Mammary epithelial cell (primary cell): ENCODE measurements around the gene ARHGAP26.

ENCODE experiments used
- EZH2 ChIP-seq: IDR thresholded peaks from 2 replicates; pipeline ENCODE4 v1.6.1; 2012; ENCODE audit warnings: low read length, inconsistent platforms, borderline replicate concordance
- TF ChIP-seq, protein P1 (sequence below), 2 donors: IDR thresholded peaks in 1 of 2; conservative IDR thresholded peaks in 1 of 2; 2 replicates each; pipeline ENCODE4 v1.5.1; 2011 to 2012; ENCODE audit warnings: inconsistent platforms in 2 of 2, low read length in 2 of 2, mild to moderate bottlenecking in 2 of 2, control low read depth in 1 of 2, low read depth in 1 of 2; ENCODE audit not compliant: insufficient read depth in 1 of 2; ENCODE audit errors: extremely low read depth in 1 of 2

DNA sequence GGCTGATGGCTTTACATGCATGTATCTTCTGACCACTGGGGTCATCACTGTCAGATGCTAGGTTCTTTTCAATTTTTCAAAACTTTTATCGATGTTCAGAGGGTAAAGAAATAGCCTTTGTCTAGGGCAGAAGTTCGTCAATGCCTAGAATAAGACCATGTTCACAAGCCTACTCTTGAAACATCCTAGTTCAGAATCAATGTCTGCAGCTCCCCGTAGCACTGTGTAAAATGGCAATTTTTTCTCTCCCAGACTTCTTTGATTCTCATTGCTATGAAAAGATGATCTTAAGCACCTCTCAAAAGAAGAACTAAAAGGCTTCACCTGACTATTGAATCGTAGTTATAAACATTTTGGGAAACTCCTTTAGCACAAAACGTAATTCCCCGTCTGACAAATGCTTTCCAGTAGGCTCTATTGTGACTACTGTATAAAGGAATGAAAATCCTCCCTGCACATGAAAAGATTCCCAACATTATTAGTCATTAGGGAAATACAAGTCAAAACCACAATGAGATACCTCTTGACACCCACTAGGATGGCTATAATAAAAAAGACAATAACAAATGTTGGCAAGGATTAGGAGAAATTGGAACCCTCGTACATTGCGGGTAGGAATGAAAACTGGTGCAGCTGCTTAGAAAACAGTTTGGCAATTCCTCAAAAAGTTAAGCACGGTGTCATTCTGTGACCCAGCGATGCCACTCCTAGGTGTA, 263.5 kb downstream of the ARHGAP26 start:
- TF ChIP-seq, protein P1, sequence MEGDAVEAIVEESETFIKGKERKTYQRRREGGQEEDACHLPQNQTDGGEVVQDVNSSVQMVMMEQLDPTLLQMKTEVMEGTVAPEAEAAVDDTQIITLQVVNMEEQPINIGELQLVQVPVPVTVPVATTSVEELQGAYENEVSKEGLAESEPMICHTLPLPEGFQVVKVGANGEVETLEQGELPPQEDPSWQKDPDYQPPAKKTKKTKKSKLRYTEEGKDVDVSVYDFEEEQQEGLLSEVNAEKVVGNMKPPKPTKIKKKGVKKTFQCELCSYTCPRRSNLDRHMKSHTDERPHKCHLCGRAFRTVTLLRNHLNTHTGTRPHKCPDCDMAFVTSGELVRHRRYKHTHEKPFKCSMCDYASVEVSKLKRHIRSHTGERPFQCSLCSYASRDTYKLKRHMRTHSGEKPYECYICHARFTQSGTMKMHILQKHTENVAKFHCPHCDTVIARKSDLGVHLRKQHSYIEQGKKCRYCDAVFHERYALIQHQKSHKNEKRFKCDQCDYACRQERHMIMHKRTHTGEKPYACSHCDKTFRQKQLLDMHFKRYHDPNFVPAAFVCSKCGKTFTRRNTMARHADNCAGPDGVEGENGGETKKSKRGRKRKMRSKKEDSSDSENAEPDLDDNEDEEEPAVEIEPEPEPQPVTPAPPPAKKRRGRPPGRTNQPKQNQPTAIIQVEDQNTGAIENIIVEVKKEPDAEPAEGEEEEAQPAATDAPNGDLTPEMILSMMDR (conservative IDR thresholded peaks at IDR 0.05 in 1 of 2, IDR thresholded peaks at IDR 0.05 in 1 of 2; ENCODE audit: extremely low read depth in 1 of 2, insufficient read depth in 1 of 2, low read depth in 1 of 2, low read length in 2 of 2) = no peak
- no peak for TF ChIP-seq EZH2
